ENCODE data around the gene PPP2R2C.

Gene PPP2R2C

GRCh38 chr4:6422105-6422504, 50.3 kb downstream of the PPP2R2C start:
- DNase-seq = no peak

- DNase-seq = no peak
These were observed 51.0 kb downstream of the PPP2R2C start for GRCh38 chr4:6421397-6421796.

DNA sequence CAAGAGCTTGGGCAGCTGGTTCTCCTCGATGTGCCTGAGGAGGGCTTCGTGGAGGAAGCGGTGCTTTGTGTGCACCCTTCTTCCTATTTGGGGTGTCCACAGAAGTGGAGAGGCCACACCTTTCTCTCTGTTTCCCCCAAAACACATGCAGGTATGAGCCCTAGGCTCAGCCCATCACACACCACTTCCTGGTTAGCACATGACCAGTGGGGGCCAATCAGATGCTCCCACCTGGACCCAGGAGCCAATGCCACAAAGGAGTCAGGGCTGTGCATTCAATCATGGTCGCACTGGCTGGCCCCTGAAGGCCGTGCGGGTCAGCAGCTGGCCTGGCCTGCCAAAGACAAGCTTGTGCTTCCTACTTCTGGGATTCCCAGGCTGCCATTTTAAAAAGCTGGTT, 51.4 kb downstream of the PPP2R2C start:
- DNase-seq = no peak

GRCh38 chr4:6420036-6420435, 52.4 kb downstream of the PPP2R2C start:
- DNase-seq = no peak

DNA sequence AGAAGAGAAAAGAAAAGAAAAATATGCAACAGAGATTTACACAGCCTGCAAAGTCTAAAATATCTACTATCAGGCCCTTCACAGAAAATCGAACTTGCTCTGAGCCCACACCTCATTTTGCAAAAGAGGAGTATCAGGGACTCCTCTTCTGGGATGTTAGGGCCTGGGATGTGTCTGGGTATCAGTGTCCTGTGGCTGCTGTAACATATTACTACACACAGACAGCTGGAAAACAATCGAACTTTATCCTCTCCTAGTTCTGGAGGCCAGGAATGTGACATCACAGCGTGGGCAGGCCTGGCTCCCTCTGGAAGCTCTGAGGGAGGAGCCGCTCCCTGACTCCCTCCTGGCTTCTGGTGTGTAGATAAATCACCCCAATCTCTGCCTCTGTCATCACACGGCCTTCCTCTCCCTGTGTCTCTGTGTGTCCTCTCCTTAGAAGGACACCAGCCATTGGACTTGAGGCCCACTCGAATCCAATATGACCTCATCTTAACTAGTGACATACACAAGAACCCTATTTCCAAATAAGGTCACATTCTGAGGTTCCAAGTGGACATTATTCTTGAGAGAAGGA, 52.9 kb downstream of the PPP2R2C start:
- no peak for DNase-seq

GRCh38 chr4:6418193-6418755, 54.1 kb downstream of the PPP2R2C start:
- DNase-seq = no peak

GRCh38 chr4:6417516-6418050, 54.8 kb downstream of the PPP2R2C start:
- no peak for DNase-seq

GRCh38 chr4:6416518-6417286, 55.7 kb downstream of the PPP2R2C start:
- DNase-seq = no peak

GRCh38 chr4:6415031-6415705, 57.2 kb downstream of the PPP2R2C start:
- no peak for DNase-seq

GRCh38 chr4:6414578-6414977, 57.8 kb downstream of the PPP2R2C start:
- no peak for DNase-seq

- no peak for DNase-seq
These were observed 61.8 kb downstream of the PPP2R2C start for GRCh38 chr4:6410664-6411063.

GRCh38 chr4:6410068-6410467, 62.3 kb downstream of the PPP2R2C start:
- no peak for DNase-seq

DNA sequence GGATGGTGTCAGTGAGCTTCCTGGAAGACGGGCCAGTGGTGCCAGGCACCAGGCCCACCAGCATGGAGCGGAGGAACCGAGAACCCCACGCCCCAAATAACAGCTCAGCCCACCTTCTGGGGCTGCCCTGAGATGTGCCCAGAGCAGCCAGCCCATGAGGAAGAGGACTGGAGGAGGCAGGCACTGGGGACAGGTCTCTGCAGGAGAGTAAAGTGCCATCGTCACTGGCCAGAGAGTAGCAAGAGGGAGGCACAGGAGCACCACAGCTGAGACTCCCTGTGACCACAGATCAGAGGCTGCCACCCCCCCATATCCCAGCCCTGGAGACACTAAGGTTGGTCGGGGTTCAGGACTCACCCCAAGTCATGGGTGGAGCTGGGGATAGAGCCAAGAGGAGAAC, 63.0 kb downstream of the PPP2R2C start:
- DNase-seq = no peak

GRCh38 chr4:6408263-6408662, 64.2 kb downstream of the PPP2R2C start:
- no peak for DNase-seq

DNA sequence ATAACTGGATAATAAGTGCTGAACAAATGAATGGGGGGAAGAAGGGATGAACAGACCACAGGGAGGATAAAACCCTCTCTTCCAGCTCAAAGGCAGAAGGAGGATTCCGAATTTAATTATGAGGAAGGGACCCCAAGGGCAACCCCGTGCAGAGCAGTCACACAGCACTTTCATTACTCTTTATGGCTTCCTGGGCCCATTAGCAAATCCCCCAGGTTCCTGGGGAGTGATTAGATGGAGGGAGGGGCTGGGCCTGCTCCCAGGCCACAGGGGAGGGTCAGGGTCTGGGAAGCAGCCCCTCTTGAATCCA, 67.1 kb downstream of the PPP2R2C start:
- no peak for DNase-seq

DNA sequence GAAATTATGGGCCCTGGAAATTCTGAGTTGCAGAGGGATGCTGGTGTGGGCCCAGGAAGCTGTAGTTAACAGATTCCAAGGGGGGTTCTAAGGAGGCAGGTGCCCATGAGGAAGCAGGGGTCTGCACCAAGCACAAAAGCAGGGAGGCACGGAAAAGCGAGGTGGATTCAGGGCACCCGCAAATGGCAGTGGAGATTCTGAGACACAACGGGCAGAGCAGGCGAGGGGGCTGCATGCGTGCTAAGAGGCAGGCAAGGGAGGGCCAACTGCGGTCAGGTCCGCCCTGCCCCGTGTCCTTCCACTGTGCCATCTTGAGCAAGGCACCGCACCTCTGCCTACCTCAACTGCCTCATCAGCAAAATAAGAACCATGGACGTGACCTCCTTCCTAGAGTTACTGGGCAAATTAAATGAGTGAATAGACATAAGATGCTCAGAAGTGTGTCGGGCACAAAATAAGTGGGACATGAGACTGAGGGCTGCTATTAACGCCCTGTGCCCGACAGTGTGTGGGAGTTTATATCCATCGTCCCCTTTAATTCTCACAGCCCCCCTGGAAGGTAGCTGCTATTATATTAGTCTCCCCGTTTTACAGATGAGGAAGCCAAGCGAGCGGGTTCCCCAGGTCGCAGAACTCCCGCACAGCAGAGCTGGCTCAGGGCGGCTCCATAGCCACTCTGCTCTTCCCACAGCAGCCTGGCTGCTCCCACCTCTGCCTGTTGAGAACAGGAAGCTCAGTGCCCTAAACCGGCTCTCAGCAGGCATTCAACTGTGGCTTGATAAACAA, 67.6 kb downstream of the PPP2R2C start:
- DNase-seq = no peak

GRCh38 chr4:6403400-6403685, 69.1 kb downstream of the PPP2R2C start:
- DNase-seq = no peak

- no peak for DNase-seq
These were observed 69.6 kb downstream of the PPP2R2C start for GRCh38 chr4:6402566-6403399.

DNA sequence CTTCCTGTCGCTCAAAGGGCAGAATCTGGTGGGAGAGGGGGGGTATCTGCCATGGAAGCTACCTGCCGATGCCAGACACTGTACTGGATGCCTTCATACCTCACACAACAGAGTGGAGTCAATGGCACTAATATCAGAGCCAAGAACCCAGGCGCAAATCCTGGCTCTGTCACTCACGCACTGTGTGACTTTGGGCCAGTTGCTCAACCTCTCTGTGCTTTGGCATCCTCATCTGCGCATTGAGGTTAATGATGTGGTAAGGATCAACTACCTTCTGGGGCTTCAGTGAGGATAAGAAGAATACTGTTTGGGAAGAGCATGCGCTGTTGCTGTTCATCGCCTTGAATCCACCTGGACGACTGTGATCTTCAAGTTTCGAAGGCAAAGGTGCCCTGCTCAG, 70.6 kb downstream of the PPP2R2C start:
- no peak for DNase-seq

GRCh38 chr4:6396696-6397236, 75.6 kb downstream of the PPP2R2C start:
- DNase-seq = no peak

DNA sequence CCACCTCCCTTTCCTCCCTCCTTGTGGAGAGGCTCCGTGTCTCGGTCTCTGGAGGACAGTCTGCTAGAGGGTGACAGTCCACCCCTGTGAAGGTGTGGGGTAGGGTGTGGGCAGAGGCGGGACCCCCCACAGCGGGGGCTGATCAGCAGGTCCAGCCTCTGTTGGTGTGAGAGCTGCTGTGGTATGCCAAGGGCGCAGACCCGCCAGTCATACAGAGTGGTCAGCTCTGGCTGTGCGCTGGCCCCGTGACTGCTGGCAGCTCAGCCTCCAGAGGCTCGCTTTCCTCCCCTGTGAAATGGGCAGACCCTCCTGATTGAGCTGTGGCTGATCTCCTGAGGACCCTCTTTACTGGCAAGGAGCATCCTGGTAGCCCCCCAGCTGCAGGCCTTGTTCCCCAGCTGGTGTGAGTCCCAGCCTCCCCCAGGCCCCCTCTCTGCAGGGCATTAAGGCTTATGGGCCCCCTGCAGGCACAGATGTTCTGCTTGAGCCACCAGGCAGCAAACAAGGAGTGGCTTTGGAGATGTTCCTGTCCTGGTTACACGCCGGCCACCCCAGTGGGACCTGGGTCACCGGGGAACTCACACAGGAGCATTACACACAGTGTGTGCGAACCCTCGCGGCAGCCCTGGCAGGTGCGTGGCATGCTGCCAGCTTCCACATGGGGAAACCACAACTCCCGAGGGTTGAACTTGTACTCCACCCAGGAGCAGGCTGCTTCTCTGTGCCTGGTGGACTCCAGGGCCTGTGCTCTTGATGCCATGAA, 76.8 kb downstream of the PPP2R2C start:
- DNase-seq = no peak

Data from activated CD4-positive, alpha-beta T cell treated with anti-CD3 and anti-CD28 coated beads, Interleukin-2, amount 50 U/mL, for 1 hour (primary cell).